Right lobe of liver (tissue), 6 donors: Measurements from ENCODE around the gene MACC1. TPM values are rescaled to one million over a fixed set of nuclear protein-coding genes. Genes with fewer than 3 reads are reported as not detected.
"Not testable (repeated sequence)": the region's sequence is repeated elsewhere in the genome, so short reads cannot be mapped to it uniquely, and the experiment has no call there.

Experiments
- ATAC-seq, 4 donors: fragments of 200-7000 bp; cut with Tn5 transposase; one replicate each; pipeline ENCODE4 v1.9.1; 2020; ENCODE audit warnings: mild to moderate bottlenecking in 4 of 4, moderate library complexity in 4 of 4
- DNase-seq, 3 donors: peaks; one replicate each; pipeline ENCODE4 v3.0.0-alpha.2; 2020
- H3K27ac ChIP-seq, 3 donors: fragments of 200-600 bp; one replicate each; pipeline ENCODE4 v1.8.0; 2022
- H3K27me3 ChIP-seq, 2 donors: fragments of 200-600 bp; one replicate each; pipeline ENCODE4 v1.8.0; 2022
- H3K36me3 ChIP-seq, 4 donors: fragments of 200-600 bp; sonication (generic) in 1 of 4; one replicate each; pipeline versions ENCODE4 v1.5.1 to v1.8.0; 2017 to 2022; ENCODE audit warnings: control low read depth in 1 of 4
- H3K4me1 ChIP-seq, 4 donors: fragments of 200-600 bp; sonication (generic) in 1 of 4; one replicate each; pipeline versions ENCODE4 v1.5.1 to v1.8.0; 2017 to 2022; ENCODE audit warnings: control low read depth in 1 of 4
- H3K4me3 ChIP-seq, 3 donors: fragments of 200-600 bp; one replicate each; pipeline ENCODE4 v1.8.0; 2022
- H3K9me3 ChIP-seq, 4 donors: fragments of 200-600 bp; sonication (generic) in 1 of 4; one replicate each; pipeline versions ENCODE4 v1.5.1 to v1.8.0; 2017 to 2022; ENCODE audit warnings: control low read depth in 1 of 4
- CTCF ChIP-seq, 4 donors: fragments of 200-600 bp in 3 of 4; fragments of 450-650 bp in 1 of 4; IDR thresholded peaks; one replicate each; pipeline versions ENCODE4 v1.5.1 to v1.8.0; 2016 to 2022; ENCODE audit warnings: antibody characterized with exemption in 4 of 4, mild to moderate bottlenecking in 2 of 4
- POLR2A ChIP-seq: fragments of 450-650 bp; IDR thresholded peaks from one replicate; pipeline ENCODE4 v1.6.1; 2017; ENCODE audit warnings: antibody characterized with exemption, mild to moderate bottlenecking
- WGBS: methylation state at CpG from one replicate; pipeline ENCODE4 v1.1.6; 2018; ENCODE audit warnings: low coverage, low lambda C conversion rate; ENCODE audit not compliant: insufficient coverage; ENCODE audit errors: missing lambda C conversion rate; 5-methylcytosine and 5-hydroxymethylcytosine counted together
- intact Hi-C, 2 donors: fragments of 100-400 bp; cut with DNase I; formaldehyde crosslinking; loops; one replicate each; pipeline versions ENCODE4 v1.11.2 to v1.14.1; 2022
- total RNA-seq, 6 experiments: library from RNA; depleted of rRNA in 2 of 6; stranded (reverse); fragments of >200 nt in 2 of 6; fragmentation: NEBNext Ultra II Directional in 3 of 6; extraction: Animal tissue kit (Norgen Biotek cat#: 25700) in 3 of 6; gene quantifications; one replicate each; pipeline versions ENCODE4 v1.1.0 to v1.2.4, GENCODE V29; 2016 to 2023
- donor health status: DM: no; HTN: yes; CAD: no.
- donor health status: DM: no; HTN: no; CAD: no.
- donor health status: DM: no; HTN: no; CAD: no.
- donor health status: DM: no; HTN: yes; CAD: no.
- donor health status: DM: no; HTN: yes; CAD: no.

Gene MACC1
- total RNA-seq, 6 experiments from 2014 or later, result 0.13 to 0.93 (median 0.32) TPM

GRCh38 chr7:20131776-20132175 lies 85.4 kb downstream of the MACC1 start:
- no peak for ATAC-seq

GRCh38 chr7:20129920-20130319 lies 87.3 kb downstream of the MACC1 start:
- intact Hi-C loops, result no loop called here
- no peak for TF ChIP-seq CTCF (IDR thresholded peaks at IDR 0.05)
- TF ChIP-seq POLR2A, result no peak
- no peak for ATAC-seq

More at GRCh38 chr7:20131776-20132175, 85.4 kb downstream of the MACC1 start:
- H3K36me3 ChIP-seq, result no peaks in the 10 kb centered on the region
- H3K4me3 ChIP-seq, result no peak overlapping the region
- intact Hi-C loops, result no loop called here
- 42% methylated on average over 4 of the region's 4 CpGs for WGBS
- H3K4me1 ChIP-seq, result no peaks in the 10 kb centered on the region
- no peaks in the 10 kb centered on the region for H3K9me3 ChIP-seq
- DNase-seq, result no peak
- TF ChIP-seq POLR2A, result no peak
- no peak for TF ChIP-seq CTCF (IDR thresholded peaks at IDR 0.05)
- no peaks in the 10 kb centered on the region for H3K27me3 ChIP-seq
- no peak overlapping the region for H3K27ac ChIP-seq

GRCh38 chr7:20128001-20128400 lies 89.2 kb downstream of the MACC1 start:
- Histone ChIP-seq H3K4me1 (no peaks in the 10 kb centered on the region), H3K9me3 (no peaks in the 10 kb centered on the region), H3K27me3 (no peaks in the 10 kb centered on the region), H3K36me3 (no peaks in the 10 kb centered on the region), H3K4me3 (no peak overlapping the region), H3K27ac (no peak overlapping the region)
- WGBS, result 38% methylated on average over 2 of the region's 2 CpGs
- DNase-seq, result no peak
- ATAC-seq, result no peak
- TF ChIP-seq CTCF (IDR thresholded peaks at IDR 0.05), result no peak
- no peak for TF ChIP-seq POLR2A
- intact Hi-C loops, result no loop called here

More at GRCh38 chr7:20129920-20130319, 87.3 kb downstream of the MACC1 start:
- no peak for DNase-seq
- Histone ChIP-seq H3K27ac (no peak overlapping the region), H3K36me3 (no peaks in the 10 kb centered on the region), H3K4me3 (no peak overlapping the region), H3K9me3 (no peaks in the 10 kb centered on the region), H3K4me1 (no peaks in the 10 kb centered on the region), H3K27me3 (no peaks in the 10 kb centered on the region)

GRCh38 chr7:20126060-20126459 lies 91.1 kb downstream of the MACC1 start:
- 46% methylated on average over 4 of the region's 4 CpGs for WGBS

GRCh38 chr7:20124087-20124486 lies 93.1 kb downstream of the MACC1 start:
- H3K27ac ChIP-seq, DNase-seq, ATAC-seq, H3K4me1 ChIP-seq, H3K4me3 ChIP-seq, intact Hi-C loops, H3K36me3 ChIP-seq, H3K9me3 ChIP-seq, H3K27me3 ChIP-seq: not testable (repeated sequence)
- WGBS, result 69% methylated on average over 6 of the region's 6 CpGs

More at GRCh38 chr7:20126060-20126459, 91.1 kb downstream of the MACC1 start:
- H3K27me3 ChIP-seq, intact Hi-C loops, H3K9me3 ChIP-seq, ATAC-seq, H3K36me3 ChIP-seq, H3K4me1 ChIP-seq, H3K4me3 ChIP-seq, H3K27ac ChIP-seq, DNase-seq: not testable (repeated sequence)

GRCh38 chr7:20122653-20123316 lies 94.4 kb downstream of the MACC1 start:
- ATAC-seq, H3K36me3 ChIP-seq, H3K4me1 ChIP-seq, H3K4me3 ChIP-seq, intact Hi-C loops, H3K27me3 ChIP-seq, H3K9me3 ChIP-seq, DNase-seq, H3K27ac ChIP-seq: not testable (repeated sequence)
- 45% methylated on average over 12 of the region's 16 CpGs for WGBS
